ENCODE data around the gene SIN3A. TPM values are rescaled to one million over a fixed set of nuclear protein-coding genes. Genes with fewer than 3 reads are reported as not detected.

SIN3A gene
- total and polyA plus RNA-seq, 9 of the 15 experiments (the other 6 are each of a cell fraction or from before 2014, with no cell fraction given), result 11.1 to 70.3 (median 25.3) TPM

- TF ChIP-seq FIP1L1 (IDR thresholded peaks at IDR 0.05; ENCODE audit: low read depth, low read length, poor library complexity, severe bottlenecking) (no peak), NBN (IDR thresholded peaks at IDR 0.05; ENCODE audit: low read depth) (no peak), CTBP1 (IDR thresholded peaks at IDR 0.05; ENCODE audit: borderline replicate concordance) (peak; percentile 25; the same call in 1 of the 2 replicates), ZBTB9 (CRISPR knock-in tag; IDR thresholded peaks at IDR 0.05) (no peak), HCFC1 (IDR thresholded peaks at IDR 0.05; ENCODE audit: low read depth, low read length) (no peak), WHSC1 (IDR thresholded peaks at IDR 0.05; ENCODE audit: low read length) (no peak), SMAD4 (CRISPR knock-in tag; conservative IDR thresholded peaks at IDR 0.05) (no peak), SRSF1 (IDR thresholded peaks at IDR 0.05; ENCODE audit: low read depth, low read length) (no peak), SRSF7 (optimal IDR thresholded peaks at IDR 0.05; ENCODE audit: low read depth, low read length) (no peak), COPS2 (conservative IDR thresholded peaks at IDR 0.05) (no peak), RREB1 (CRISPR knock-in tag; IDR thresholded peaks at IDR 0.05) (no peak), SIN3B (IDR thresholded peaks at IDR 0.05; ENCODE audit: low read depth) (no peak), FOXK1 (CRISPR knock-in tag; IDR thresholded peaks at IDR 0.05; ENCODE audit: borderline replicate concordance) (peak; percentile 53; the same call in 1 of the 2 replicates), ETS2 (tag; IDR thresholded peaks at IDR 0.05; ENCODE audit: borderline replicate concordance, poor library complexity, severe bottlenecking) (no peak), ZNF384 (IDR thresholded peaks at IDR 0.05; ENCODE audit: low read depth, low read length) (no peak), ELF1 (tag; IDR thresholded peaks at IDR 0.05) (no peak), ATF7 (IDR thresholded peaks at IDR 0.05) (no peak), MED1 (CRISPR knock-in tag; IDR thresholded peaks at IDR 0.05; ENCODE audit: borderline replicate concordance) (no peak), CBX8 (IDR thresholded peaks at IDR 0.05; ENCODE audit: borderline replicate concordance, extremely low read depth, low read depth, low read length, poor library complexity, severe bottlenecking) (no peak), CC2D1A (IDR thresholded peaks at IDR 0.05) (no peak), ZSCAN29 (IDR thresholded peaks at IDR 0.05) (no peak)
- TF ChIP-seq, protein P1, sequence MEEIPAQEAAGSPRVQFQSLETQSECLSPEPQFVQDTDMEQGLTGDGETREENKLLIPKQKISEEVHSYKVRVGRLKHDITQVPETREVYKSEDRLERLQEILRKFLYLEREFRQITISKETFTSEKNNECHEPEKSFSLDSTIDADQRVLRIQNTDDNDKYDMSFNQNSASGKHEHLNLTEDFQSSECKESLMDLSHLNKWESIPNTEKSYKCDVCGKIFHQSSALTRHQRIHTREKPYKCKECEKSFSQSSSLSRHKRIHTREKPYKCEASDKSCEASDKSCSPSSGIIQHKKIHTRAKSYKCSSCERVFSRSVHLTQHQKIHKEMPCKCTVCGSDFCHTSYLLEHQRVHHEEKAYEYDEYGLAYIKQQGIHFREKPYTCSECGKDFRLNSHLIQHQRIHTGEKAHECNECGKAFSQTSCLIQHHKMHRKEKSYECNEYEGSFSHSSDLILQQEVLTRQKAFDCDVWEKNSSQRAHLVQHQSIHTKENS (CRISPR knock-in tag; IDR thresholded peaks at IDR 0.05), result no peak
Observed at GRCh38 chr15:75455982-75456531, 4.6 kb upstream of the SIN3A start (continued).

All from K562 (cell line).